Keratinocyte (primary cell): ENCODE results near the gene ACACB. TPM values are rescaled to one million over a fixed set of nuclear protein-coding genes. Genes with fewer than 3 reads are reported as not detected.

Experiments
- DNase-seq: peaks from one replicate; pipeline ENCODE4 v3.0.0-alpha.2; 2011; ENCODE audit warnings: low read depth, missing footprints, low spot score
- FAIRE-seq: peaks from 2 replicates; lab custom pipeline; 2011; peaks lifted over from hg19 to GRCh38; lab: Jason Lieb, UNC
- H2AFZ ChIP-seq: 2 replicates; pipeline ENCODE4 v1.6.0; 2012; ENCODE audit warnings: low read length, control low read depth, inconsistent platforms; ENCODE audit not compliant: control insufficient read depth
- H3K27ac ChIP-seq: 2 replicates; pipeline ENCODE4 v1.5.1; 2011; ENCODE audit warnings: low read length; ENCODE audit not compliant: control insufficient read depth, insufficient read depth
- H3K27me3 ChIP-seq: 3 replicates; pipeline ENCODE4 v1.6.0; 2011; ENCODE audit warnings: low read length; ENCODE audit not compliant: control insufficient read depth, insufficient read depth; ENCODE audit errors: extremely low read depth
- H3K36me3 ChIP-seq, 2 experiments: 2 replicates in 1 of 2; 3 replicates in 1 of 2; pipeline ENCODE4 v1.5.1; 2011; ENCODE audit warnings: low read length in 2 of 2, mild to moderate bottlenecking in 1 of 2; ENCODE audit not compliant: control insufficient read depth in 2 of 2, insufficient read depth in 2 of 2; ENCODE audit errors: extremely low read depth in 1 of 2
- H3K4me1 ChIP-seq: 3 replicates; pipeline ENCODE4 v1.5.1; 2011; ENCODE audit warnings: low read length; ENCODE audit not compliant: control insufficient read depth, insufficient read depth; ENCODE audit errors: extremely low read depth
- H3K4me2 ChIP-seq: 3 replicates; pipeline ENCODE4 v1.6.0; 2011; ENCODE audit warnings: low read depth, low read length; ENCODE audit not compliant: control insufficient read depth, insufficient read depth; ENCODE audit errors: extremely low read depth
- H3K4me3 ChIP-seq, 3 experiments: fragments of 200-600 bp in 1 of 3; sonication (generic) in 1 of 3; 2 replicates in 2 of 3; 3 replicates in 1 of 3; pipeline ENCODE4 v1.5.1; 2011 to 2016; ENCODE audit warnings: low read length in 3 of 3, mild to moderate bottlenecking in 3 of 3, control low read depth in 2 of 3, inconsistent platforms in 1 of 3, low read depth in 1 of 3, mixed read lengths in 1 of 3, mixed run types in 1 of 3, moderate library complexity in 1 of 3; ENCODE audit not compliant: control insufficient read depth in 2 of 3, insufficient read depth in 2 of 3; ENCODE audit errors: extremely low read depth in 1 of 3
- H3K79me2 ChIP-seq: 2 replicates; pipeline ENCODE4 v1.6.0; 2012; ENCODE audit warnings: low read length; ENCODE audit not compliant: control insufficient read depth, insufficient read depth
- H3K9ac ChIP-seq: 3 replicates; pipeline ENCODE4 v1.6.0; 2011; ENCODE audit warnings: low read length; ENCODE audit not compliant: control insufficient read depth, insufficient read depth; ENCODE audit errors: extremely low read depth
- H3K9me1 ChIP-seq: 3 replicates; pipeline ENCODE4 v1.6.0; 2011; ENCODE audit warnings: low read length; ENCODE audit not compliant: control insufficient read depth, insufficient read depth; ENCODE audit errors: extremely low read depth
- H3K9me3 ChIP-seq: 2 replicates; pipeline ENCODE4 v1.5.1; 2012; ENCODE audit warnings: low read depth, low read length; ENCODE audit not compliant: control insufficient read depth
- H4K20me1 ChIP-seq: 3 replicates; pipeline ENCODE4 v1.6.0; 2011; ENCODE audit warnings: low read length; ENCODE audit not compliant: control insufficient read depth, insufficient read depth; ENCODE audit errors: extremely low read depth
- EZH2 ChIP-seq: IDR thresholded peaks from one replicate; pipeline ENCODE4 v1.6.1; 2012; ENCODE audit warnings: inconsistent platforms, mild to moderate bottlenecking, low read length, moderate library complexity
- dilution Hi-C: fragments of 300-500 bp; cut with MboI; formaldehyde crosslinking; loops from one replicate; pipeline ENCODE4 v1.7.0; 2020; ENCODE audit warnings: low sequenced_read_pairs; ENCODE audit not compliant: extremely low pct_ligation_motif_present
- polyA plus RNA-seq, 5 experiments: library from polyadenylated mRNA; depleted of rRNA in 3 of 5; stranded (reverse) in 3 of 5; stranded (forward) in 1 of 5; unstranded in 1 of 5; fragments of >200 nt; gene quantifications; 1 replicate in 1 of 5; 2 replicates in 3 of 5; 3 replicates in 1 of 5; pipeline versions ENCODE4 v1.2.1 to v1.2.3, GENCODE V29; 2011 to 2012; ENCODE audit warnings: missing spikeins in 2 of 5, low read depth in 1 of 5, low replicate concordance in 1 of 5
- TF ChIP-seq, protein P1 (sequence below), 3 experiments: IDR thresholded peaks in 1 of 3; conservative IDR thresholded peaks in 1 of 3; optimal IDR thresholded peaks in 1 of 3; 2 replicates in 2 of 3; 3 replicates in 1 of 3; pipeline versions ENCODE3 to v1.5.1; 2011; ENCODE audit warnings: low read length in 3 of 3, mild to moderate bottlenecking in 3 of 3, moderate library complexity in 2 of 3, control low read depth in 1 of 3, inconsistent platforms in 1 of 3; ENCODE audit not compliant: insufficient read depth in 2 of 3; ENCODE audit errors: extremely low read depth in 1 of 3

ACACB gene
- polyA plus RNA-seq, 1 donor (not counting 4 experiments of a cell fraction or from before 2014, with no cell fraction given), result 1.3 TPM

DNA sequence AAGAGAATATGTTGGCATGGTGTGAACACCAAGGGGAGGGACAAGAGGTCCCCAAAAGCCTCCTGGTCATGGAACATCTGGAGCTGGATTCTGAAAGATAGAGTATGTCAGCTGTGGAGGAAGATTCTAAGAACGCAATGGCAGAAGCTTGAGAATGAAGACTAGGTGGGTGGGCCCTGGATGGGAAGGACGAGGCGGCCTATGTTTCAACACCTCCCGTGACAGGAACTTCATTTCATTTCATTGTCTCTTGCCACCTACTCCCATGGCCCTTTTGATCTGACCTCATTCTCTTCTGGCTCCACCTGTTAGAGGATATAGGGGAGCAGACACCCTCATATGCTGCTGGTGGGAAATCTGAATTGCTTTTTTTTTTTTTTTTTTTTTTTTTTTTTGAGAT lies 15.6 kb upstream of the ACACB start:
- no peaks in the 10 kb centered on the region for H3K27me3 ChIP-seq
- H3K4me3 ChIP-seq, result no peak overlapping the region
- no peak overlapping the region for H3K27ac ChIP-seq
- H4K20me1 ChIP-seq, result no peaks in the 10 kb centered on the region
- no peak for FAIRE-seq
- H3K9me3 ChIP-seq, result no peaks in the 10 kb centered on the region
- dilution Hi-C loops, result loop anchor here (10.0 to 25.0 kb wide), 2 partner anchors 287 to 436 kb away; no protein-coding TSS in a partner anchor
- no peak overlapping the region for H2AFZ ChIP-seq
- H3K4me2 ChIP-seq, result no peak overlapping the region
- no peaks in the 10 kb centered on the region for H3K79me2 ChIP-seq
- no peak overlapping the region for H3K9ac ChIP-seq
- H3K36me3 ChIP-seq, result peaks cover 11 to 14% of the 10 kb centered on the region in 2 experiments
- DNase-seq, result no peak
- no peaks in the 10 kb centered on the region for H3K9me1 ChIP-seq
- TF ChIP-seq EZH2, result no peak
- TF ChIP-seq, protein P1, sequence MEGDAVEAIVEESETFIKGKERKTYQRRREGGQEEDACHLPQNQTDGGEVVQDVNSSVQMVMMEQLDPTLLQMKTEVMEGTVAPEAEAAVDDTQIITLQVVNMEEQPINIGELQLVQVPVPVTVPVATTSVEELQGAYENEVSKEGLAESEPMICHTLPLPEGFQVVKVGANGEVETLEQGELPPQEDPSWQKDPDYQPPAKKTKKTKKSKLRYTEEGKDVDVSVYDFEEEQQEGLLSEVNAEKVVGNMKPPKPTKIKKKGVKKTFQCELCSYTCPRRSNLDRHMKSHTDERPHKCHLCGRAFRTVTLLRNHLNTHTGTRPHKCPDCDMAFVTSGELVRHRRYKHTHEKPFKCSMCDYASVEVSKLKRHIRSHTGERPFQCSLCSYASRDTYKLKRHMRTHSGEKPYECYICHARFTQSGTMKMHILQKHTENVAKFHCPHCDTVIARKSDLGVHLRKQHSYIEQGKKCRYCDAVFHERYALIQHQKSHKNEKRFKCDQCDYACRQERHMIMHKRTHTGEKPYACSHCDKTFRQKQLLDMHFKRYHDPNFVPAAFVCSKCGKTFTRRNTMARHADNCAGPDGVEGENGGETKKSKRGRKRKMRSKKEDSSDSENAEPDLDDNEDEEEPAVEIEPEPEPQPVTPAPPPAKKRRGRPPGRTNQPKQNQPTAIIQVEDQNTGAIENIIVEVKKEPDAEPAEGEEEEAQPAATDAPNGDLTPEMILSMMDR (optimal IDR thresholded peaks at IDR 0.05 in 1 of 3, IDR thresholded peaks at IDR 0.05 in 1 of 3, conservative IDR thresholded peaks at IDR 0.05 in 1 of 3; ENCODE audit: extremely low read depth in 1 of 3, insufficient read depth in 2 of 3, low read length in 3 of 3), result no peak
- H3K4me1 ChIP-seq, result peaks cover 6% of the 10 kb centered on the region

DNA sequence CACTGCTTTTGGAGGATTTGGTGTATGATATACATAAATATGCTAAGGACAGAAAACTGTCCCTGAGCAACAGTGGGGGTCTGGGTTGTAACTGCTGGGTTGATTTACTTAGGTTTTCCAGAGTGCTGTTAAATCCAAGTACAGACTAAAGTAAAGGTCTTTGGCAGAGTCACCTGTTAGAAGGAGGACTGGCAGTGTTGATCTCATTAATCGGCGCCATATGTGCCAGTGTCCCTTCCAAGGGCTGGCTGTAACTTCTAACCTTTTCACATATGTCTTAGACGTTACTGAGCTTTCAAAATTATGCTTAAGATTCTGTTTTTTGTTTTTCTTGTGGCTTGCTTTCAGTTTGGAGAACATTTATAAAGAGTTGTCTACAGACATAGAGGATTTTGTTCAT lies 13.9 kb upstream of the ACACB start:
- peaks cover 16 to 17% of the 10 kb centered on the region in 2 experiments for H3K36me3 ChIP-seq
- H3K4me3 ChIP-seq, result no peak overlapping the region
- H4K20me1 ChIP-seq, result no peaks in the 10 kb centered on the region
- no peak overlapping the region for H3K27ac ChIP-seq
- no peaks in the 10 kb centered on the region for H3K9me1 ChIP-seq
- no peaks in the 10 kb centered on the region for H3K79me2 ChIP-seq
- no peaks in the 10 kb centered on the region for H3K27me3 ChIP-seq
- no peak for TF ChIP-seq EZH2
- TF ChIP-seq, protein P1 (optimal IDR thresholded peaks at IDR 0.05 in 1 of 3, IDR thresholded peaks at IDR 0.05 in 1 of 3, conservative IDR thresholded peaks at IDR 0.05 in 1 of 3; ENCODE audit: extremely low read depth in 1 of 3, insufficient read depth in 2 of 3, low read length in 3 of 3), result no peak
- H3K9me3 ChIP-seq, result no peaks in the 10 kb centered on the region
- no peak overlapping the region for H3K4me2 ChIP-seq
- dilution Hi-C loops, result loop anchor here (10.0 to 25.0 kb wide), 2 partner anchors 285 to 438 kb away; no protein-coding TSS in a partner anchor
- no peak for FAIRE-seq
- peaks cover 6% of the 10 kb centered on the region for H3K4me1 ChIP-seq
- H3K9ac ChIP-seq, result no peak overlapping the region
- no peak overlapping the region for H2AFZ ChIP-seq
- no peak for DNase-seq
